NT2/D1 (cell line): Measurements from ENCODE around the gene PHF11.

ENCODE experiments used
- DNase-seq: peaks from one replicate; pipeline ENCODE4 v3.0.0-alpha.2; 2011; ENCODE audit warnings: low read depth, low spot score
- H3K27me3 ChIP-seq: 2 replicates; pipeline ENCODE4 v1.6.0; 2011; ENCODE audit warnings: mild to moderate bottlenecking; ENCODE audit not compliant: insufficient read length, insufficient read depth
- H3K36me3 ChIP-seq: 2 replicates; pipeline ENCODE4 v1.6.1; 2011; ENCODE audit warnings: mild to moderate bottlenecking, low read length, mixed read lengths; ENCODE audit not compliant: insufficient read depth, insufficient read length
- H3K4me1 ChIP-seq: 2 replicates; pipeline ENCODE4 v1.5.1; 2011; ENCODE audit not compliant: insufficient read depth, insufficient read length
- H3K4me3 ChIP-seq: 2 replicates; pipeline ENCODE4 v1.5.1; 2011; ENCODE audit warnings: low read depth; ENCODE audit not compliant: insufficient read length
- H3K9ac ChIP-seq: 2 replicates; pipeline ENCODE4 v1.6.0; 2011; ENCODE audit warnings: low read depth; ENCODE audit not compliant: insufficient read length
- H3K9me3 ChIP-seq: 2 replicates; pipeline ENCODE4 v1.5.1; 2011; ENCODE audit warnings: mild to moderate bottlenecking, low read length; ENCODE audit not compliant: insufficient read depth
- SUZ12 ChIP-seq: IDR thresholded peaks from 2 replicates; pipeline ENCODE4 v1.6.1; 2011; ENCODE audit not compliant: insufficient read length, insufficient read depth; ENCODE audit errors: extremely low read depth
- YY1 ChIP-seq: IDR thresholded peaks from 2 replicates; pipeline ENCODE4 v1.6.1; 2011; ENCODE audit not compliant: insufficient read length, insufficient read depth
- ZNF274 ChIP-seq: IDR thresholded peaks from 2 replicates; pipeline ENCODE4 v1.6.1; 2011; ENCODE audit warnings: mild to moderate bottlenecking, low read depth, low read length

PHF11 gene

GRCh38 chr13:49498206-49498605 lies 2.5 kb downstream of the PHF11 start:
- TF ChIP-seq SUZ12 (no peak), YY1 (no peak), ZNF274 (no peak)
- H3K27me3 ChIP-seq, result no peaks in the 10 kb centered on the region

GRCh38 chr13:49499889-49500660 lies 4.3 kb downstream of the PHF11 start:
- no peak overlapping the region for H3K4me3 ChIP-seq
- H3K9me3 ChIP-seq, result no peaks in the 10 kb centered on the region
- no peak overlapping the region for H3K9ac ChIP-seq
- H3K27me3 ChIP-seq, result no peaks in the 10 kb centered on the region
- no peaks in the 10 kb centered on the region for H3K4me1 ChIP-seq
- no peaks in the 10 kb centered on the region for H3K36me3 ChIP-seq
- TF ChIP-seq YY1 (no peak), ZNF274 (no peak), SUZ12 (no peak)
- DNase-seq, result no peak

More at GRCh38 chr13:49498206-49498605, 2.5 kb downstream of the PHF11 start:
- Histone ChIP-seq H3K36me3 (no peaks in the 10 kb centered on the region), H3K4me1 (no peaks in the 10 kb centered on the region), H3K9me3 (no peaks in the 10 kb centered on the region), H3K9ac (no peak overlapping the region), H3K4me3 (no peak overlapping the region)
- no peak for DNase-seq

GRCh38 chr13:49502954-49503353 lies 7.2 kb downstream of the PHF11 start:
- H3K27me3 ChIP-seq, result no peaks in the 10 kb centered on the region
- no peak overlapping the region for H3K9ac ChIP-seq
- no peaks in the 10 kb centered on the region for H3K9me3 ChIP-seq
- H3K4me3 ChIP-seq, result no peak overlapping the region
- DNase-seq, result no peak
- TF ChIP-seq YY1, result no peak
- no peak for TF ChIP-seq SUZ12
- no peak for TF ChIP-seq ZNF274
- no peaks in the 10 kb centered on the region for H3K36me3 ChIP-seq
- H3K4me1 ChIP-seq, result no peaks in the 10 kb centered on the region

GRCh38 chr13:49503951-49504350 lies 8.2 kb downstream of the PHF11 start:
- Histone ChIP-seq H3K9me3 (no peaks in the 10 kb centered on the region), H3K4me1 (no peaks in the 10 kb centered on the region), H3K9ac (no peak overlapping the region), H3K36me3 (no peaks in the 10 kb centered on the region), H3K27me3 (no peaks in the 10 kb centered on the region), H3K4me3 (no peak overlapping the region)
- DNase-seq, result no peak
- no peak for TF ChIP-seq SUZ12
- no peak for TF ChIP-seq YY1
- TF ChIP-seq ZNF274, result no peak

- Histone ChIP-seq H3K4me3 (no peak overlapping the region), H3K36me3 (no peaks in the 10 kb centered on the region), H3K9me3 (no peaks in the 10 kb centered on the region), H3K4me1 (no peaks in the 10 kb centered on the region), H3K9ac (no peak overlapping the region), H3K27me3 (no peaks in the 10 kb centered on the region)
- no peak for DNase-seq
- TF ChIP-seq SUZ12 (no peak), YY1 (no peak), ZNF274 (no peak)
Observed at GRCh38 chr13:49512578-49512977, 16.8 kb downstream of the PHF11 start.

GRCh38 chr13:49516467-49516866 lies 20.7 kb downstream of the PHF11 start:
- no peak overlapping the region for H3K4me3 ChIP-seq
- TF ChIP-seq ZNF274 (no peak), SUZ12 (no peak), YY1 (no peak)
- H3K4me1 ChIP-seq, result no peaks in the 10 kb centered on the region
- DNase-seq, result no peak
- no peaks in the 10 kb centered on the region for H3K36me3 ChIP-seq
- H3K9ac ChIP-seq, result no peak overlapping the region
- H3K27me3 ChIP-seq, result no peaks in the 10 kb centered on the region
- H3K9me3 ChIP-seq, result no peaks in the 10 kb centered on the region

GRCh38 chr13:49517461-49517860 lies 21.7 kb downstream of the PHF11 start:
- DNase-seq, result no peak
- Histone ChIP-seq H3K9ac (no peak overlapping the region), H3K27me3 (no peaks in the 10 kb centered on the region), H3K4me1 (no peaks in the 10 kb centered on the region), H3K4me3 (no peak overlapping the region), H3K9me3 (no peaks in the 10 kb centered on the region), H3K36me3 (no peaks in the 10 kb centered on the region)
- TF ChIP-seq ZNF274 (no peak), SUZ12 (no peak), YY1 (no peak)
